GM20431 (cell line): ENCODE data around the gene ISL2.
"Not testable (repeated sequence)": the region's sequence is repeated elsewhere in the genome, so short reads cannot be mapped to it uniquely, and the experiment has no call there.

ENCODE experiments used
- in situ Hi-C: fragments of 300-500 bp; cut with MseI, MboI; formaldehyde crosslinking; loops from one replicate; pipeline ENCODE4 v1.15.0; 2020; ENCODE audit warnings: low sequenced_read_pairs; ENCODE audit not compliant: unreplicated experiment

ISL2 gene

GRCh38 chr15:76336254-76337058, at the start of gene ISL2:
Gene ISL2, plus strand, starts transcription at chr15:76336773. Its CDS starts 111 bp downstream, at chr15:76336884.
- in situ Hi-C loops, result no loop called here

GRCh38 chr15:76289582-76289981, 47.0 kb upstream of the ISL2 start:
- in situ Hi-C loops, result no loop called here

- in situ Hi-C loops, result no loop called here
These were observed 43.2 kb upstream of the ISL2 start for GRCh38 chr15:76293361-76293760.

- in situ Hi-C loops, result not testable (repeated sequence)
These were observed 42.1 kb upstream of the ISL2 start for GRCh38 chr15:76294463-76294862.

- in situ Hi-C loops, result no loop called here
These were observed 39.7 kb upstream of the ISL2 start for GRCh38 chr15:76296849-76297248.

GRCh38 chr15:76297951-76298350, 38.6 kb upstream of the ISL2 start:
- in situ Hi-C loops, result not testable (repeated sequence)

GRCh38 chr15:76298986-76299385, 37.6 kb upstream of the ISL2 start:
- in situ Hi-C loops, result no loop called here

- in situ Hi-C loops, result no loop called here
These were observed 36.8 kb upstream of the ISL2 start for GRCh38 chr15:76299786-76300185.

GRCh38 chr15:76303909-76304308, 32.7 kb upstream of the ISL2 start:
- in situ Hi-C loops, result no loop called here

GRCh38 chr15:76309601-76310330, 26.8 kb upstream of the ISL2 start:
- in situ Hi-C loops, result no loop called here

GRCh38 chr15:76310475-76311099, 26.0 kb upstream of the ISL2 start:
- in situ Hi-C loops, result no loop called here

GRCh38 chr15:76311100-76311953, 25.2 kb upstream of the ISL2 start, which contains the start of gene ETFA:
Gene ETFA, minus strand, starts transcription at chr15:76311469. Its CDS starts 81 bp downstream, at chr15:76311388.
- in situ Hi-C loops, result no loop called here

- in situ Hi-C loops, result no loop called here
These were observed 23.9 kb upstream of the ISL2 start for GRCh38 chr15:76312540-76313174.

GRCh38 chr15:76313175-76313567, 23.4 kb upstream of the ISL2 start:
- in situ Hi-C loops, result not testable (repeated sequence)

- in situ Hi-C loops, result no loop called here
These were observed 22.8 kb upstream of the ISL2 start for GRCh38 chr15:76313731-76314130.

GRCh38 chr15:76320012-76320411, 16.6 kb upstream of the ISL2 start:
- in situ Hi-C loops, result no loop called here

GRCh38 chr15:76321171-76321570, 15.4 kb upstream of the ISL2 start:
- in situ Hi-C loops, result no loop called here

GRCh38 chr15:76321602-76322001, 15.0 kb upstream of the ISL2 start:
- in situ Hi-C loops, result no loop called here

GRCh38 chr15:76324066-76324465, 12.5 kb upstream of the ISL2 start:
- in situ Hi-C loops, result no loop called here

GRCh38 chr15:76325704-76326103, 10.9 kb upstream of the ISL2 start:
- in situ Hi-C loops, result no loop called here
